ENCODE measurements around the gene TBX1.

DNA sequence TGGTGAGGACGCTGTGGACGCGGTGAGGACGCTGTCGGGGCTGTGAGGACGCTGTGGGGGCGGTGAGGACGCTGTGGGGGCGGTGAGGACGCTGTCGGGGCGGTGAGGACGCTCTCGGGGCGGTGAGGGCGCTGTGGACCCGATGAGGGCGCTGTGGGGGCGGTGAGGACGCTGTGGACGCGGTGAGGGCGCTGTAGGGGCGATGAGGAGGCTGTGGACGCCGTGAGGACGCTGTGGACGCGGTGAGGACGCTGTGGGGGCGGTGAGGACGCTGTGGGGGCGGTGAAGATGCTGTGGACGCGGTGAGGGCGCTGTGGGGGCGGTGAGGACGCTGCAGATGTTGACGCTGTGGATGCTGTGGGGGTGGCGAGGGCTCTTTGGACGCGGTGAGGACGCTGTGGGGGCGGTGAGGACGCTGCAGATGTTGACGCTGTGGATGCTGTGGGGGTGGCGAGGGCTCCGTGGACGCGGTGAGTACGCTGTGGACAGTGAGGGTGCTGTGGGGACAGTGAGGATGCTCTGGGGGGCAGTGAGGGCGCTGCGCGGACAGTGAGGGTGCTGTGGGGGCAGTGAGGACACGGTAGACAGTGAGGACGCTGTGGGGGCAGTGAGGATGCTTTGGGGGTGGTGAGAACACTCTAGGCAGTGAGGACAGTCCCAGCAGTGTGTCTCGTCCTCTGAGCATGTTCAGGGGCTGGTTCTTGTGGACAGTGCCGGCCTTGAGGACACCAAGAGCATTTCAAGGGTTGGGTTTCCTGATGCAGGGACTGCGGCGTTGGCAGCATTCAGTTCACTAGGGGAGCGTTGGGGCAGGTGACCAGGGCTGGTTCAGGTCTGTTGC lies 33.0 kb upstream of the TBX1 start:
- TF ChIP-seq, protein P1, sequence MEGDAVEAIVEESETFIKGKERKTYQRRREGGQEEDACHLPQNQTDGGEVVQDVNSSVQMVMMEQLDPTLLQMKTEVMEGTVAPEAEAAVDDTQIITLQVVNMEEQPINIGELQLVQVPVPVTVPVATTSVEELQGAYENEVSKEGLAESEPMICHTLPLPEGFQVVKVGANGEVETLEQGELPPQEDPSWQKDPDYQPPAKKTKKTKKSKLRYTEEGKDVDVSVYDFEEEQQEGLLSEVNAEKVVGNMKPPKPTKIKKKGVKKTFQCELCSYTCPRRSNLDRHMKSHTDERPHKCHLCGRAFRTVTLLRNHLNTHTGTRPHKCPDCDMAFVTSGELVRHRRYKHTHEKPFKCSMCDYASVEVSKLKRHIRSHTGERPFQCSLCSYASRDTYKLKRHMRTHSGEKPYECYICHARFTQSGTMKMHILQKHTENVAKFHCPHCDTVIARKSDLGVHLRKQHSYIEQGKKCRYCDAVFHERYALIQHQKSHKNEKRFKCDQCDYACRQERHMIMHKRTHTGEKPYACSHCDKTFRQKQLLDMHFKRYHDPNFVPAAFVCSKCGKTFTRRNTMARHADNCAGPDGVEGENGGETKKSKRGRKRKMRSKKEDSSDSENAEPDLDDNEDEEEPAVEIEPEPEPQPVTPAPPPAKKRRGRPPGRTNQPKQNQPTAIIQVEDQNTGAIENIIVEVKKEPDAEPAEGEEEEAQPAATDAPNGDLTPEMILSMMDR (IDR thresholded peaks at IDR 0.05), result no peak
- TF ChIP-seq POLR2A (IDR thresholded peaks at IDR 0.05), result no peak
